Subcutaneous adipose tissue (tissue), 4 donors: ENCODE data around the gene TP53TG5. TPM values are rescaled to one million over a fixed set of nuclear protein-coding genes. Genes with fewer than 3 reads are reported as not detected.

Experiments
- total RNA-seq, 4 donors: library from RNA; depleted of rRNA; stranded (reverse); fragments of >200 nt; gene quantifications; one replicate each; pipeline ENCODE4 v1.1.0, GENCODE V29; 2016
- TF ChIP-seq, protein P1 (sequence below): fragments of 450-650 bp; IDR thresholded peaks from one replicate; pipeline ENCODE4 v1.5.1; 2016; ENCODE audit warnings: low read depth, mild to moderate bottlenecking, control low read depth, antibody characterized with exemption, moderate library complexity

TP53TG5 gene
- total RNA-seq, 4 donors from 2014 or later: 0.57 TPM; not detected in 3

DNA sequence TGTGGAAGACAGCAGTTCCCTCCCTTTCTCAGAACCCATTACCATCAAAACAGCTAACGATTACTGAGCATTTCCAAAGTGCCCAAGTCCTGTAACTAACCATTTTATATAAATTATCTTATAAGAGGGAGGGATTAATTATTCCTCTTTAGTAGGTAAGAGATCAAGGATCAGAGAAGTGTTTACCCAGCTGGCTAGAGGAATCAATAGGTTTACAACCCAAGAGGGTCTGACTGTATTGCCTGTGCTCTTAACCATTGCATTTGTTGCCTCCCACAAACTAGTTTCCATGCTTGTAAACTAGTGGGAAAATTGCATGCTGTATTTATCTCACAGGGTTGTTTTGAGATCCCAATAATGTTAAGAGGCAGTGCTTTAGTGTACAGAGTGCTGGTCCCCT is 26.3 kb upstream of the TP53TG5 start:
- TF ChIP-seq, protein P1, sequence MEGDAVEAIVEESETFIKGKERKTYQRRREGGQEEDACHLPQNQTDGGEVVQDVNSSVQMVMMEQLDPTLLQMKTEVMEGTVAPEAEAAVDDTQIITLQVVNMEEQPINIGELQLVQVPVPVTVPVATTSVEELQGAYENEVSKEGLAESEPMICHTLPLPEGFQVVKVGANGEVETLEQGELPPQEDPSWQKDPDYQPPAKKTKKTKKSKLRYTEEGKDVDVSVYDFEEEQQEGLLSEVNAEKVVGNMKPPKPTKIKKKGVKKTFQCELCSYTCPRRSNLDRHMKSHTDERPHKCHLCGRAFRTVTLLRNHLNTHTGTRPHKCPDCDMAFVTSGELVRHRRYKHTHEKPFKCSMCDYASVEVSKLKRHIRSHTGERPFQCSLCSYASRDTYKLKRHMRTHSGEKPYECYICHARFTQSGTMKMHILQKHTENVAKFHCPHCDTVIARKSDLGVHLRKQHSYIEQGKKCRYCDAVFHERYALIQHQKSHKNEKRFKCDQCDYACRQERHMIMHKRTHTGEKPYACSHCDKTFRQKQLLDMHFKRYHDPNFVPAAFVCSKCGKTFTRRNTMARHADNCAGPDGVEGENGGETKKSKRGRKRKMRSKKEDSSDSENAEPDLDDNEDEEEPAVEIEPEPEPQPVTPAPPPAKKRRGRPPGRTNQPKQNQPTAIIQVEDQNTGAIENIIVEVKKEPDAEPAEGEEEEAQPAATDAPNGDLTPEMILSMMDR: no peak

DNA sequence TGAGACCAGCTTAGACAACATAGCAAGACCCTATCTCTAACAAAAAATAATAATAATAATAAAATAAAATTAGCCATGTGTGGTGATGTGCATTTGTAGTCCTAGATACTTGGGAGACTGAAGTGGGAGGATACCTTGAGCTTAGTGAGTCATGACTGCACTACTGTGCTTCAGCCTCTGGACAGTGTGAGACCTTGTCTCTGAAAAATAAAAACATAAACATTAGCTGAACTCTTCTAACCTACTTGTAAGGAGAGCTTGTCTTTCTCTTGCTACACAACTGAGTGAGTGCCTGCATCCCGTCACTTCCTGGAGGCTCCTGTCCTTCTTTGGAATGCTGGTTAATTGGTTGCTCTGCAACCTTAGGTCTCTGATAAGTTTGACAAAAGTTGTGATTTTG is 24.8 kb upstream of the TP53TG5 start:
- TF ChIP-seq, protein P1: no peak

DNA sequence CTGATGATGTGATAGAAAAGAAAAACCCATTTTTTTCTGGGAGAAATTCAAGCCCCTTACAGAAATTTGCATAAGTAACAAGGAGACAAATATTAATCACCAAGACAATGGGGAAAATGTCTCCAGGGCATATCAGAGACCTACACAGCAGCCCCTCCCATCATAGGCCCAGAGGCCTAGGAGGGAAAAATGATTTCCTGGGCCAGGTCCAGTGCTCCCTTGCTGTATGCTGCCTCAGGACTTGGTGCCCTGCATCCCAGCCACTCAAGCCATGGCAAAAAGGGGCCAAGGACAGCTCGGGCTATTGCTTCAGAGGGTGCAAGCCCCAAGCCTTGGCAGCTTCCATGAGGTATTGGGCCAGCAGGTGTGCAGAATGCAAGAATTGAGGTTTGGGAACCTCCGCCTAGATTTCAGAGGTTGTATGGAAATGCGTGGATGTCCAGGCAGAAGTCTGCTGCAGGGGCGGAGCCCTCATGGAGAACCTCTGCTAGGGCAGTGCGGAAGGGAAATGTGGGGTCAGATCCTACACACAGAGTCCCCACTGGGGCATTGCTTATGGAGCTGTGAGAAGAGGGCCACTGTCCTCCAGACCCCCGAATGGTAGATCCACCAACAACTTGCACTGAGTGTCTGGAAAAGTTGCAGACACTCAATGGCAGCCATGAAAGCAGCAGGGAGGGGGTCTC is 22.4 kb upstream of the TP53TG5 start:
- TF ChIP-seq, protein P1: no peak

DNA sequence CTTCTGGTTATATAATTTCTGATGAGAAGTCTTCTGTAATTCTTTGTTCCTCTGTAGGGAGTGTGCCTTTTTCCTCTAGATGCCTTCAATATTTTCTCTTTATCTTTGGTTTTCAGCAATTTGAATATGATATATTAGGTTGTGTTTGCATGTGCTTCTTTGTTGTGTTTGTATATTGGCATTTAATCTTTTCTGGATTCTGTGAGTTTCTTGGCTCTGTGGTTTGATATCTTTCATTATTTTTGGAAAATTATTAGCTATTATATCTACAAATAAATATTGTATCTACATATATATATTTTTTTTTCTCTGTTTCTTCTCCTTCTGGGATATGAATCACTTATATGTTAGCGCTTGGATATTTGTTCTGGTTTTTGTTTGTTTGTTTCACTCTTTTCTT is 20.9 kb upstream of the TP53TG5 start:
- TF ChIP-seq, protein P1: no peak

DNA sequence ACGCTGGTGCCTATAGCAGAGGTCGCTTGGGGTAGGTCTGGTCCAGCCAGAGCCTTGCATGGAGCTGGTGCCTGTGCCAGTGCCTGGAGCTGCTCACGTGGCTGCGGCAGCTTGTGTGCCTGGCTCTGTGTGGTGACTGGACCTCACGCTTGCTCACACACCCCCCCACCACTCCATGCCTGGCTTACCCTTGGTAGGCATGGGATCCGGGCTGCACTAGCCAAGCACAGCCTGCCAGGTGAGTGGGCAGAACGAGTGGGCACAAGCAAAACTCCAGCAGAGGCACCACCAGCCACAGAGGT is 16.9 kb upstream of the TP53TG5 start:
- TF ChIP-seq, protein P1: no peak

DNA sequence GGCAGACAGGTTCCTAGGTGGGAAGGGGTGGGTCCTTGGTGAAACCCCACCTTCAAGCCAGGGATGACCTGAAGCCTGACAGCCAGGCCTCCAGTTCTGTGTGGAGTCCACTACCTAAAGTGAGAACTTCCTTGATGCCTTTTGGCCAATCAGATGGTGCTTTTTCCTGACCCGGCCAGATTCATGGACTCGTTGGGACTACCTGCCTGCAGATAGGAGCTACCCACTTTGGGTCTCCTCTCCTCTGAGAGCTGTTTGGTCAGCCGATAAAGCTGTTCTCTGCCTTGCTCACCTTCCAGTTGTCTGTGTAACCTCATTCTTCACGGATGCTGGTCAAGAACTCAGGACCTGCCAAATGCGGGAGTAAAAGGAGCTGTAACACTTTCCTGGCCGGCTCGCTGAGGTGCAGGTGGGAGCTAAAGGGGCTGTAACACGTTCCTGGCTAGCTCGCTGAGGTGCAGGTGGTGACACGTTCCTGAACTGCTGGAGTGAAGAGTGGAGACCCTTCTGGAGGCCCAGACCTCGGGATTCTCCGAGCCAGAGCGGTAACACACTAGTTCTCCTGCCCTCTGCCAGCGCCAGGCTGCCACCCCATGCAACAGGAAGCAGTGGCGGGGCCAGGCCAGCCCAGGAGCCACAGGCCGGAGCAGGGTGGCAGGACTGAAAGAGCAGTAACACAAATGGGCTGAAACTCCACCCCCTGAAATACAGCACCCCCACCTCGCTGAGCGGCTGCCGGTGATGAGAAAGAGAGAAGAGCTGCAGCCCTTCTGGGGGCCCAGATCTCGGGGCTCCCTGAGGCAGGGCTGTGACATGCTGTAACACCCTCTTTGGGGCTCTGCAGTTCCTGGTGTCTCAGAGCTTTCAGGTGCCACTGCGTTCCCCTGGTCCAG is 16.3 kb upstream of the TP53TG5 start:
- TF ChIP-seq, protein P1: no peak

DNA sequence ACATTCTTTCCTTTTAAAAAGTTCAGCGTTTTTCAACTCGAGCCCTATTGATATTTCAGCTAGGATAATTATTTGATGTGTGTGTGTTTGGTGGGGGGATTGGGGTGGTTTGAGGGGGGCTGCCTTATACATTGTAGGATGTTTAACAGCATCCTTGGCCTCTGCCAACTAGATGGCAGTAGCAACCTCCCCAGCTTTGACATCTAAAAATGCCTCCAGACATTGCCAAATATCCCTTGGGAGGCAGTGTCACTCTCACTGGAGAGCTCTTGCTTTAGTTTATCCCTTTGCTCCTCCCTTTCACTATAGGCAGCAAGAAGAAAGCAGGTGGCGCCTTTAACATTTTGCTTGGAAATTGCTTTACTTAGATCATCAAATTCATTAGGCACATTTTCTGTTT is 14.6 kb upstream of the TP53TG5 start:
- TF ChIP-seq, protein P1: no peak
